Stimulated activated CD8-positive, alpha-beta memory T cell treated with anti-CD3 and anti-CD28 coated beads, Interleukin-12 subunit alpha, Interleukin-12 subunit beta, amount 100 ng/mL, for 24 hours (primary cell): ENCODE data around the gene AGAP4.
"Not testable (repeated sequence)": the region's sequence is repeated elsewhere in the genome, so short reads cannot be mapped to it uniquely, and the experiment has no call there.

ENCODE experiments used
- DNase-seq: peaks from one replicate; pipeline ENCODE4 v3.0.0-alpha.2; 2020; ENCODE audit errors: extremely low read depth

The AGAP4 gene

DNA sequence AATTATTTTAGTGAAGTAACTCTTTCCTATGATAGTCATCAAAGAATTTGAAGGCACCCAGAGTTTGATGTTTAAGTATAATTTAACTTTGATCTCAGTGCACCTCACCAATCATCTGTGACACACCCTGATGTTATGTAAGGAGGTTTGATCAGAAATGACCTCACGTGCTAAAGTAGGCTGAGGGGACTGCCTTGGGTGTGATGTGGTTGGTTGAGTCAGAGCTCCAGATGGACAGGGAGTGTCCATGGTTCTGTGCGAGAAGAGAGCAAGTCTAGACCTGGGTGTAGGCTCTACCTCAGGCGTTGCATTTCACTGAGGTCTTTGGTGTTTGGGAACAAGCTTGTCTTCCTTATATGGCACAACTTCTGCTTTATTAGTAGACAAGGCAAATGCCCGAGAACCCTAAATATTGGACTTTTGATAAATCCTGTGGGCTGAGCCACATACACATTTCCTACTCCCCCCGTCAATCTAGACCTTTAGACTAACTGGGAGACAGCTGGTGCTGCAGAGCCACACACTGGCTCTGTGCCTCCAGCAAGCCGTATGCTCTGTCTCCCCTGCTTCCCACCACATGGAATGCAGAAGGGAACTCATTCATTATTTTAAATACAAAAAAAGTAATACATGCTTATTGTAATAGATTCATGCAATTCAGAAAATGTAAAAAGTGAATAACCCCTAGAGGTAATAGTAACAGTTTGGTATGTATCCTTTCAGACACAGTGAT, 56.4 kb downstream of the AGAP4 start:
- not testable (repeated sequence) for DNase-seq

DNA sequence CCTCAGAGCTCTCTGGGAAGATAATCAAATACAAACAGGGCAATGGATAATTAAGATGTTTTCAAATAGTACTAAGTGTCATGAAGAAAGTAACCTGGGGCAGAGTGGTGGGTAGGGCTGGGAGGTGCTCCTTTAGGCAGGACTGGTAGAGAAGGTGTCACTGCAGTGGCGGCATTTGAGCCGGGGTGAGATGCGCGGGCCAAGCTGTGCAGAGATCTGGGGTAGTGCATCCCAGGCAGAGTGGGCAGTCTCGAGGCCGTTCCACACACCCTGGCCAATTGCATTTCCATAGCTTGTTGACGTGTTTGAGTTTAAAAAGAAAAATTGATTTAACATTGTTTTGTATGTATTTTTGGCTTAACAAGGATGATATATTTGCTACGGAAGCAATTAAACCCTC, 57.3 kb downstream of the AGAP4 start:
- not testable (repeated sequence) for DNase-seq

- DNase-seq = not testable (repeated sequence)
Measured at GRCh38 chr10:45787212-45787741, 60.0 kb downstream of the AGAP4 start.

- DNase-seq = not testable (repeated sequence)
Measured at GRCh38 chr10:45786217-45786616, 61.1 kb downstream of the AGAP4 start.
